Heart left ventricle (tissue), 16 donors: ENCODE data around the gene SUB1. TPM values are rescaled to one million over a fixed set of nuclear protein-coding genes. Genes with fewer than 3 reads are reported as not detected.

Experiments used
- ATAC-seq, 4 donors: fragments of 200-7000 bp; cut with Tn5 transposase; one replicate each; pipeline ENCODE4 v1.9.1; 2020 to 2022; ENCODE audit warnings: moderate library complexity in 4 of 4, mild to moderate bottlenecking in 3 of 4, moderate number of reproducible peaks in 1 of 4
- DNase-seq, 5 donors: peaks; one replicate each; pipeline ENCODE4 v3.0.0-alpha.2; 2020
- H3K27ac ChIP-seq, 12 donors: fragments of 200-600 bp; sonication (generic) in 4 of 12; one replicate each; pipeline versions ENCODE4 v1.5.0 to v1.8.0; 2016 to 2022; ENCODE audit warnings: mild to moderate bottlenecking in 2 of 12
- H3K27me3 ChIP-seq, 9 donors: fragments of 200-600 bp; sonication (generic) in 2 of 9; one replicate each; pipeline versions ENCODE4 v1.5.1 to v1.8.0; 2016 to 2022; ENCODE audit warnings: mild to moderate bottlenecking in 3 of 9
- H3K36me3 ChIP-seq, 9 donors: fragments of 200-600 bp; sonication (generic) in 2 of 9; one replicate each; pipeline versions ENCODE4 v1.5.0 to v1.8.0; 2018 to 2022; ENCODE audit warnings: mild to moderate bottlenecking in 2 of 9
- H3K4me1 ChIP-seq, 12 donors: fragments of 200-600 bp; sonication (generic) in 4 of 12; one replicate each; pipeline versions ENCODE4 v1.5.0 to v1.8.0; 2016 to 2022; ENCODE audit warnings: mild to moderate bottlenecking in 3 of 12
- H3K4me3 ChIP-seq, 12 donors: fragments of 200-600 bp; sonication (generic) in 4 of 12; one replicate each; pipeline versions ENCODE4 v1.5.0 to v1.8.0; 2017 to 2022; ENCODE audit warnings: mild to moderate bottlenecking in 9 of 12, moderate library complexity in 4 of 12
- H3K9me3 ChIP-seq, 12 donors: fragments of 200-600 bp; sonication (generic) in 4 of 12; one replicate each; pipeline versions ENCODE4 v1.5.0 to v1.8.0; 2016 to 2022; ENCODE audit warnings: mild to moderate bottlenecking in 1 of 12
- POLR2A ChIP-seq, 2 donors: fragments of 450-650 bp; IDR thresholded peaks; one replicate each; pipeline ENCODE4 v1.6.1; 2017; ENCODE audit warnings: antibody characterized with exemption in 2 of 2, mild to moderate bottlenecking in 2 of 2, moderate library complexity in 2 of 2
- WGBS, 4 donors: extraction: QIAGEN DNeasy Blood & Tissue Kit in 2 of 4; methylation state at CpG; one replicate each; pipeline versions ENCODE4 v1.1.5 to v1.1.7; 2013 to 2018; 5-methylcytosine and 5-hydroxymethylcytosine counted together
- intact Hi-C, 10 donors: fragments of 100-400 bp; cut with DNase I; formaldehyde crosslinking; loops; one replicate each; pipeline versions ENCODE4 v1.11.1 to v1.14.2; 2022
- polyA plus RNA-seq, 2 donors: library from polyadenylated mRNA; stranded (reverse); fragments of 200-250 nt; gene quantifications; one replicate each; pipeline ENCODE4 v1.2.3, GENCODE V29; 2013
- total RNA-seq, 9 donors: library from RNA; depleted of rRNA in 2 of 9; stranded (reverse); fragments of >200 nt in 2 of 9; fragmentation: NEBNext Ultra II Directional in 3 of 9; extraction: Animal tissue kit (Norgen Biotek cat#: 25700) in 3 of 9; gene quantifications; one replicate each; pipeline versions ENCODE4 v1.1.0 to v1.2.4, GENCODE V29; 2016 to 2023
- TF ChIP-seq, protein P1 (sequence below), 12 donors: fragments of 200-600 bp; sonication (generic) in 4 of 12; IDR thresholded peaks; one replicate each; pipeline versions ENCODE4 v1.5.0 to v1.8.0; 2018 to 2022; ENCODE audit warnings: antibody characterized with exemption in 12 of 12, mild to moderate bottlenecking in 5 of 12
- donor health status: ischemic (EF 13 %, LVEDD 7.1; RV severe dilation, severe dysfunction).
- donor health status: healthy with polysubstance abuse.
- donor health status: DM: no; HTN: yes; CAD: no.
- donor health status: DM: no; HTN: no; CAD: no.
- donor health status: ischemic (EF 25% LVEDD 6.9; RV normal size, moderate dysfunction).
- donor health status: ischemic (EF 25% LVEDD 5.7; RV mildly dilated, moderate dysfunction).
- donor health status: healthy.
- donor health status: DM: yes; HTN: yes; CAD: no.
- donor health status: ischemic (EF 35%, LVEDD 5.7; RV mildly dilated, moderate dysfunction).
- donor health status: nonischemic (EF 11% LVEDD 7.7; RV severe dilation, severe dysfunction).
- donor health status: DM: yes; HTN: yes; CAD: no.
- donor health status: PGD.
- donor health status: ischemic (EF 29% LVEDD 5.4; RV normal size, mild dysfunction).
- donor health status: nonischemic (EF 23%, LVEDD 6.1; RV moderate dilation, normal function).

SUB1 gene
- total and polyA plus RNA-seq, 11 donors = 118 to 244 (median 187) TPM

DNA sequence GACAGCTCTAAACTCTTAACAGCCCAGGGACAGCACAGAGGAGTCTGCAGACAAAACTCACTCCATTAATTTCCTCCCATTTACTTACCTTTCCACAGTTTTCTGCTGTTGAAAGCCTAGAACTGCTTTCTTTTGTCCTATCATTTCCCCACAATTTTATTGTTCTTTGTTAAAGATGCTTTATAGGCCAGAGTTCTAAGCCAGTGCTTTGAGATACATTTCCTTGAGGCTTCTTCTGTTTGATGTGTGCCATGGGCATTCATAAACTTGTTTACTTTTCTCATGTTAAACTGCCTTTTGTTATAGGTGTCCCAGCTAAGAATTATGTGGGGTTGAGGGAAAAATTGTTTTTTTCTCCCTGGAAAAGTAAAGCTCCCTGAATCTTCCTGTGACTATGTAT is 25.9 kb upstream of the SUB1 start:
- no peaks in the 10 kb centered on the region for H3K27me3 ChIP-seq
- H3K27ac ChIP-seq = no peak overlapping the region
- H3K4me1 ChIP-seq = peaks cover 0 to 4% (median 0%) of the 10 kb centered on the region in 12 donors
- no peak for DNase-seq
- no peak for ATAC-seq
- no peaks in the 10 kb centered on the region for H3K9me3 ChIP-seq
- no peak overlapping the region for H3K4me3 ChIP-seq
- intact Hi-C loops = no loop called here
- no peaks in the 10 kb centered on the region for H3K36me3 ChIP-seq
- no peak for TF ChIP-seq POLR2A (IDR thresholded peaks at IDR 0.05)
- TF ChIP-seq, protein P1, sequence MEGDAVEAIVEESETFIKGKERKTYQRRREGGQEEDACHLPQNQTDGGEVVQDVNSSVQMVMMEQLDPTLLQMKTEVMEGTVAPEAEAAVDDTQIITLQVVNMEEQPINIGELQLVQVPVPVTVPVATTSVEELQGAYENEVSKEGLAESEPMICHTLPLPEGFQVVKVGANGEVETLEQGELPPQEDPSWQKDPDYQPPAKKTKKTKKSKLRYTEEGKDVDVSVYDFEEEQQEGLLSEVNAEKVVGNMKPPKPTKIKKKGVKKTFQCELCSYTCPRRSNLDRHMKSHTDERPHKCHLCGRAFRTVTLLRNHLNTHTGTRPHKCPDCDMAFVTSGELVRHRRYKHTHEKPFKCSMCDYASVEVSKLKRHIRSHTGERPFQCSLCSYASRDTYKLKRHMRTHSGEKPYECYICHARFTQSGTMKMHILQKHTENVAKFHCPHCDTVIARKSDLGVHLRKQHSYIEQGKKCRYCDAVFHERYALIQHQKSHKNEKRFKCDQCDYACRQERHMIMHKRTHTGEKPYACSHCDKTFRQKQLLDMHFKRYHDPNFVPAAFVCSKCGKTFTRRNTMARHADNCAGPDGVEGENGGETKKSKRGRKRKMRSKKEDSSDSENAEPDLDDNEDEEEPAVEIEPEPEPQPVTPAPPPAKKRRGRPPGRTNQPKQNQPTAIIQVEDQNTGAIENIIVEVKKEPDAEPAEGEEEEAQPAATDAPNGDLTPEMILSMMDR (IDR thresholded peaks at IDR 0.05) = no peak

DNA sequence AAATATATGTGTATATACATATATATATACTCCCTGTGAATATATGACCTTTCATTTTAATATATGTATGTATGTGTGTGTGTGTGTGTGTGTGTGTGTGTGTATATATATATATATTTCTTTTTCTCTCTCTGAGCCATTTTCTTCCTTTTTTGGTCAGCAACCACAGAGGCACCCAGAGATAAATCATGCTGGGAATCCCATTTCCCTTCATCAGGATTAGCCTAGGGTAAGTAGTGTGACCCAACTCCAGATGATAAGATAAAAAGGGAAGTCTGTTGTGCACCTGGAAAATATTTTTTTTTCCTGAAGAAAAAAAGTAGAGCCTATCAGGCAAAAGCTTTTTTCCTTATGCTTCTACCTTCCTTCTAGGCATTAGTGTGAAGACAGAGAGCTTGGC is 25.4 kb upstream of the SUB1 start:
- intact Hi-C loops = no loop called here
- TF ChIP-seq POLR2A (IDR thresholded peaks at IDR 0.05) = no peak
- TF ChIP-seq, protein P1 (IDR thresholded peaks at IDR 0.05) = no peak
- Histone ChIP-seq H3K27me3 (no peaks in the 10 kb centered on the region), H3K9me3 (no peaks in the 10 kb centered on the region), H3K27ac (no peak overlapping the region), H3K4me1 (peaks cover 0 to 4% (median 0%) of the 10 kb centered on the region in 12 donors), H3K36me3 (no peaks in the 10 kb centered on the region), H3K4me3 (no peak overlapping the region)
- ATAC-seq (no peak), DNase-seq (no peak)

DNA sequence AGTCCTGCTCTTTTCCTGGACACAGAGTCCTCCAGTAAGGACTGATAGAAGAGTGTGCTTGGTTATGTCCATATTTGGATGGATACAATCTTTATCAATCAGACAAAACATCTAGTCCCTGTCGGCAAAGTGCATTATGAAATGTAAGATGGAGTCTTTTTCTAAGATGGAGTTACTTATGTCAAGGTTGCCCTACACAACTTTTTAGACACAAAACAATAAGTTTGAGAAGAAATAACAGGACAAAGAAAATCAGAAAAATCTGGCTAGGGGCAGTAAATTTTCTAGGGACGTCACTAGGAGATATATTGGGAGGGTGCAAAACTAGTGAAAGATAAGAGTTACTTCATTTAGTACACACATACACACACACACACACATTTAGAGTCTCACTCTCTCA is 23.3 kb upstream of the SUB1 start:
- TF ChIP-seq POLR2A (IDR thresholded peaks at IDR 0.05) = no peak
- TF ChIP-seq, protein P1 (IDR thresholded peaks at IDR 0.05) = no peak
- Histone ChIP-seq H3K27me3 (no peaks in the 10 kb centered on the region), H3K36me3 (no peaks in the 10 kb centered on the region), H3K4me3 (no peak overlapping the region), H3K27ac (no peak overlapping the region), H3K4me1 (peaks cover 0 to 4% (median 0%) of the 10 kb centered on the region in 12 donors), H3K9me3 (peaks cover 0 to 7% (median 0%) of the 10 kb centered on the region in 12 donors)
- DNase-seq = no peak
- ATAC-seq = no peak
- intact Hi-C loops = no loop called here
- 83 to 92% (median 88%) methylated on average over 2 of the region's 2 CpGs for WGBS, 4 donors

DNA sequence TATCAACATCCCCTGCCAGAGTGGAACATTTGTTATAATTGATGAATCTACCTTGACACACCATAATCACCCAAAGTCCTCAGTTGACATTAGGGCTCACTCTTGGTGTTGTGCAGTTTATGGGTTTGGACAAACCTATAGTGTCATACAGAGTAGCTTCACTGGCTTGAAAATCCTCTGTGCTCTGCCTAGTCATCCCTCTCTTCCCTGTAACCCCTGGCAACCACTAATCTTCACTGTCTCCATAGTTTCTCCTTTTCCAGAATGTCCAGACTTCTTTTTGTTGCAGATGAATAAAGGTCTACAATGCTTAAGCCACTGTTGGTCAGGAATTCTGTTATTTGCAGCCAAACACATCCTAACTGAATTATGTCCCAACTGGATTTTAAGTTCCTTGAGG is 22.5 kb upstream of the SUB1 start:
- Histone ChIP-seq H3K4me1 (peaks cover 0 to 4% (median 0%) of the 10 kb centered on the region in 12 donors), H3K27ac (no peak overlapping the region), H3K27me3 (no peaks in the 10 kb centered on the region), H3K4me3 (no peak overlapping the region), H3K36me3 (no peaks in the 10 kb centered on the region), H3K9me3 (peaks cover 0 to 9% (median 0%) of the 10 kb centered on the region in 12 donors)
- ATAC-seq (no peak), DNase-seq (no peak)
- no peak for TF ChIP-seq POLR2A (IDR thresholded peaks at IDR 0.05)
- TF ChIP-seq, protein P1 (IDR thresholded peaks at IDR 0.05) = no peak
- intact Hi-C loops = no loop called here
